ENCODE measurements around the gene ELMO2.

GRCh38 chr20:46363874-46364669 lies 42.3 kb downstream of the ELMO2 start:
- TF ChIP-seq CTCF (IDR thresholded peaks at IDR 0.05) (peak in 1 of 4 experiments; percentile 11), POLR2A (IDR thresholded peaks at IDR 0.05) (peak; percentile 81)

All from prostate gland (tissue), 2 donors.